Effector CD8-positive, alpha-beta T cell (primary cell): ENCODE data around the gene MLYCD.

Experiments used
- DNase-seq: peaks from one replicate; lab custom pipeline; 2025; lab: John Stamatoyannopoulos, UW

Gene MLYCD

GRCh38 chr16:83925957-83926725 is 27.2 kb downstream of the MLYCD start:
- DNase-seq: no peak

DNA sequence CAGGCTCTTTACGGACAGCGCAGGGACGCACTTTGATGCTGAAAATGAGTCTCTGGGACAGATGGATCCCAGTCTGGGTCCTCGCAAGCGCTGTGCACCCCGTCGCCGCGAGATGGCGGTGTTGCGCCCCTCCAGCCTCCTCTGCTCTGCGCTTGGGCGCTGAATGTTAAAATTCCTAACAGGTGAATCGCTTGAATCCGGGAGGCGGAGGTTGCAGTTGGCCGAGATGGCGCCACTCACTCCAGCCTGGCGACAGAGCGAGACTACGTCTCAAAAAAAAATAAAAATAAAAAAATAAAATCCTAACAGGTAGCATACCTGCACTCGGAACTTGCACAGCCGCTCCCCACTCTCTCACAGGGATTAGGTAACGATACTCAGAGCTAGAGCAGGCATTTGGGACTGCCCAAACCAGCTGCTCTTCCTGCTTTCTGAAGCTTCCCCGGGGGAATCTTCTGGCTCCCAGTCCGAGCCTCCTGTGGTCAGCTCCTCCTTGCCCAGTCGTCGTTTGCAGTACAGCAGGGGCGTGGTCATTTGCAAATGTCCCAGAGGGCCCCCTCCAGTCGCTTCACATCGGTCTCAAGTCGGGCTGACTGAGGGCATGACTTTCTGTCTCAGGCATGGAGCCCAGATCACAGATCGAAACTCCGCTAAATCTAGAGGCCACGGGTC is 27.9 kb downstream of the MLYCD start:
- DNase-seq: peak; percentile 12

GRCh38 chr16:83928341-83929055 is 29.6 kb downstream of the MLYCD start:
- no peak for DNase-seq

DNA sequence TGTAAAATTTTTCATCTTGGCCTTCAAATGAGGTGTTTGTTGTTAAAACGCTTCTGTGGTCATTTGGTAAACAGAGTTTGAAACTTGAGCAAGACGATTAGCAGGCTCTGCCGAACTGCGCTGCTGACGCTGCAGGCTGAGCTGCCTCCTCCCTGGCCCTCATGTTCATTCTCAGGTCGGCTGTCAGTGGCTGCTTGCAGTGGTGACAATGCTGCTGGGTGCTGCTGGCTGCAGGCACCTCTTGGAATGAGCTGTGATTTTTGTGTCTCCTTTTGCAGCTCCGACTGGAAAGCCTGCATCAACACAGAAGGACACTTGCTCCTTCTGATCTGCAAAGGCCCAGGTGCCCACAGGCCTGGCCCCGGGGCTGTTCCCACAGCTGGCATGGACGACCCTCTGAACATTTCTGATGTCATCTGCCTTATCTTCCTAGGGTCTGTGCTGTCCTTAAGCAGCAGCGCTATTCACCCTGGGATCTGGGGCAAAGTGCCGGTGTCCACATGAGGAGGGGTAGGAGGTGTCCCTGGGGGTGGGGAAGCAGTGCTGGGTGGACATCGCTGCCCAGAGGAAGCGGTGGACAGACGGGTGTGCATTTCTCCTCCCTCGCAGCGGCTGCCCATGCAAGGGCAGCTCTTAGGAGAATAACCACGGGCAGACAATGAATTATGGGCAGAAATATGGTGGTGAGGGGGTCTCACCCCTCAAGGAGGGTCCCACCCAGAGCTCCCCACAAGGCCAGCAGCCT is 31.1 kb downstream of the MLYCD start:
- no peak for DNase-seq

- no peak for DNase-seq
Measured at GRCh38 chr16:83930730-83931500, 32.0 kb downstream of the MLYCD start.

DNA sequence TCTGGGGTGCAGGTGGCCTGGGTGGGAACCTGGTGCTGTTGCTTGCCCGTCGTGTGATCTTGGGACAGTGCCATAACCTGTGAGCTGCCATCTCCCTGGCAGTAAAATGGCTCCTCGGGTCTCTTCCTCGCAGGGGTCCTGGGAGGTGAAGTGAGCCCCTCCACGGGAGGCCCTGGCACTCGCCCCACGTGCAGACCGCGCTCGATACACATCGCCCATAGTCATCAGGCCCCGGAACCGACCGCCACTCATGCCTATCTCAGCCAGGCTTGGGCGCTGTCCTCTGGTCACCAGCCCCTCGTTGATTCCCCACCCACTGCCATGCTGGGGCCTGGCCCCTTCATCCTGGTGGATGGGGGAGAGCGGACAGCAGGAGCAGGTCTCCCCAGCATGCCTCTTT is 32.6 kb downstream of the MLYCD start:
- no peak for DNase-seq

- no peak for DNase-seq
Measured at GRCh38 chr16:83932304-83932703, 33.4 kb downstream of the MLYCD start.

DNA sequence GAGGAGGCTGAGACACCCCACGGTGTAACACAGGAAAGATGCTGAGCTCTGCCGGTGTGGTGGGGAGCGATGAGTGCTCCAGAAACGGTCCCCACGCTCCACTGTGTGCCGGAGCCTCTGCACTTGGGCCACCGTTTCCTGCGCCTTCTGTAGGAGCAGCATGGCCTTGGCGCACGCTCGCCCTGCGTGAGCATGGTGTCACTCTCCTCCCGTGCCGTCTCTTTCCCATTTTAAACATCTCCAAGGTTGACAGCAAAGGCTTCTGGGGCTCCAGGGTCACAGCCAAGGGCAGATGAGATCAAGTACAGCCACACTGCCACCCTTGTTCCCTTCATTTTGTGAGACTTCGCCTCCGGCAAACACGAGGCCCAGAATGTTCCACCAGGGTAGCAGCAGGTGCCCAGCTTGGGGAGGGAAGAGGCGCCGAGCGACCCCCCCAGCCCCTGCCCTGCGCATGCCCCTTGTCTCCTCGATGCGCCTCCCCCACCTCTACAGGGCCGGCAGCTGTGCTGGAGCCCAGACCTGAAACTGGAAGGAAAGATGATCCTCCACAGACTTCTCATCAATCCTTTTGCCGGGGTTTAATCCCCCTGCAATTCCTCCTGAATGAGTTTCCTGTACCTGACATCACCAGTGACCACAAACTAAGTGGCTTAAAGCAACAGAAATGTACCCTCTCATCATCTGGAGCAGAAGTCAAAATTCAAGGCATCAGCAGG is 34.2 kb downstream of the MLYCD start:
- no peak for DNase-seq

GRCh38 chr16:83933885-83934683 is 35.2 kb downstream of the MLYCD start:
- no peak for DNase-seq

DNA sequence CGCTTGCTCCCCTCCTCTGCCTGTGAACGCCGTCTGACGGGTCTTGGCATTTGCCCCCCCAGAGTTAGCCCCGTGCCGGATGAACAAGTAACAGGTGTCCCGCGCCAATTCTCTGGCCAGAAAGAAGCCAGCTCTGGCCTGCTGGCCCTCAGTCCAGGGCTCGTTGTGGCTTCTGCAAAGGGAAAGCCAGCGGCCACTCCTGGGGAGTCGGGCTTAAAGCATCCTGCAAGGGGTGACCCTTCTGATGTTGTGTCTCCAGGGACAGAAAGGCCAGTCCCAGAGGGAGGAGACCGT is 35.7 kb downstream of the MLYCD start:
- DNase-seq: no peak

- no peak for DNase-seq
Measured at GRCh38 chr16:83935005-83935857, 36.3 kb downstream of the MLYCD start.

DNA sequence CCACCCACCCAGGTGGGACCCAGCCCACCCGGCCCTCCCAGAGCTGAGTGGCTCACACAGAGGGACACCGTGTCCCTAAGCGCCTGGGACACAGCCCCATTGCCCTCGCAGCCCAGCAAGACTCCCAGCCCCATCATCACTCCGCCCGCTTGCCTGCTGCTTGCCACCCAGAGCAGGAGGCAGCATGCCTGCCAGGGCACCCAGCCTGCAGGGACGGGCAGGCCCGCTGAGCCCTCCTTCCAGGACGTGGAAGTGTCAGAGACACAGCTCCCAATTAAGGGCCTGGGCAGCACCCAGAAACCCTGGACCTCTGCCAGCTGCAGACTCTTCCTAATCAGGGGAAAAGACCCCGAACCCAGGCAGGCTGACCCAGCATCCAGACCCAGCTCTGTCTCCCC is 36.9 kb downstream of the MLYCD start:
- DNase-seq: no peak

DNA sequence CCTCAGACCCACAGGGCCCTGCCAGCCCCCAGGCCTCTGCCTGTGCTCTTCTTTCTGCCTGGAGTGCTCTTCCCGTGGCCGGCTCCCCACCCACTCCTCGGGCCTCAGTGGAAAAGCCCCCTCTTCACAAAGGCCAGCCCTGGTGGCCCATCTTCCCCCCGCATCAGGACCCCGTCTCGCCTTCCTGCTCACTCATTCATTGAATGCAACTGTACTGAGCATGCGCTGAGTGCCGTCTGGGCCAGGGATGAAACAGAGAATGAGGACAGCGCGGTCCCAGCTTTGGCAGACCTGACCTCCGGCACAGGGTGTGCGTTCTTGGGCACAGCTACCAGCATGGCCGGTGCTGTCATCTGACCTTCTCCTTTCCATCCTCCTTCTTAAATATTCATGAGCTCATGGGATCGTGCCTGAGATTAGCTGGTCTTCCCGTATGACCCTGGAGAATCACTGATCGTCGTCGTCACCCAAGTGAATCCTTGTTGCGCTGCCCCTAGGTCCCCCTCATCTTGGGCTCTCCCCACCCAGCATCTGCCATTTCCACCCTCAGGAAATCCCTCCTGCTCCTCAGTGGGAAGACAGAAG is 37.8 kb downstream of the MLYCD start:
- no peak for DNase-seq

GRCh38 chr16:83937267-83937666 is 38.4 kb downstream of the MLYCD start:
- no peak for DNase-seq

GRCh38 chr16:83937922-83938885 is 39.3 kb downstream of the MLYCD start:
- no peak for DNase-seq

- no peak for DNase-seq
Measured at GRCh38 chr16:83939266-83939855, 40.4 kb downstream of the MLYCD start.

GRCh38 chr16:83940119-83940518 is 41.2 kb downstream of the MLYCD start:
- DNase-seq: no peak
